NCI-H2029 treated with DMSO at 0.1 percent for 48 hours (cell line): Measurements from ENCODE around the gene VPS39.

Source experiments
- DNase-seq: peaks from one replicate; lab custom pipeline; 2025; lab: John Stamatoyannopoulos, UW

The VPS39 gene

GRCh38 chr15:42198516-42198915 is 9.6 kb downstream of the VPS39 start:
- DNase-seq = no peak

DNA sequence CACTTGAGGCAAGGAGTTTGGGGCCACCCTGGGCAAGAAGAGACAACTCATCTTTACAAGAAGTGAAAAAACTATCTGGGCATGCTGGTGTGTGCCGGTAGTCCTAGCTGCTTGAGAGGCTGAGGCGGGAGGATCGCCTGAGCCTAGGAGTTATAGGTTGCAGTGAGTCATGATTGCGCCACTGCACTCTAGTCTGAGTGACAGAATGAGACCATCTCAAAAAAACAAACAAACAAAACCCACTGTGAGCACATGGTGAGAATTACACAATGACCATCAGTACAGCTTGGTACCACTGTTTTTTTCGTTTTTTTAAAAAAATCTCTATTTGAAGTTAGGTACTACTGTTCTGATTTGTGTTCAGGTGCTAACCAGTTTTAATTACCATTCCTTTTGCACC is 13.6 kb downstream of the VPS39 start:
- no peak for DNase-seq

DNA sequence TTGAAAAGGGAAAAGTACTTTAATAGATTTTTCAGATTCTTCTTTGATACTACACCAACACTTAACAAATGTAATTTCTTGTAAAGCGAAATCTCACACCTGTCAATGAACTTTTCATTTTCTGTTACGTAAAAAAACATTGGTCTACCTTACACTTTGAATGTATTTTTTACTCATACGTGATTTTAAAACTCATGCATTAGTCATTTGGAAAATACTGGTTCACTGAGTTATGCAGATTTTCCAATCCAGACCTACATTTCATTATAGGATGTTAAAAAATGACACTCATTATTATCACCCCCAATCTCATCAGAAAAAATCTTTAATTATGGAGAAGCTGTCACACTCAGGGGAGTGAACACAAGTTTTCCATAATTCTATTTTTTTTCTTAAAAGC is 14.7 kb downstream of the VPS39 start:
- DNase-seq = no peak

GRCh38 chr15:42191610-42192346 is 16.3 kb downstream of the VPS39 start:
- DNase-seq = no peak

DNA sequence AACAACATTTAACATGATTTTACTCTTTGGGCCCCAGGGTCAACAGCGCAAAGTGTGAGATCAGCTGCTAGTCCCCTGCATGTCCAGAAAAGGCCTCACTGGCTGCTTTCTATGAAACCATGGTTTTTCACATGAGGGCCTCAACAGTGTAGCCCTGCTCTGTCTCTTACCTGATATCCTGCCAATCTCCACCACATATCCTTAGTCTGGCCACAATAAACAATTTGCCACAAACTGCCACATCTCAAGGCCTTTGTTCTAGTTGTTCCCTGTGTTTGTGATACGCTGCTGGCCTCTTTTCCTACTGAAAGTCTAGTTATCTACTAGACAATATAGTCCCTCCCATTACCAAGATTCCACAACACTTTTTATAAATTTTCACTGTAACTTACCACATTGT is 17.7 kb downstream of the VPS39 start:
- no peak for DNase-seq

DNA sequence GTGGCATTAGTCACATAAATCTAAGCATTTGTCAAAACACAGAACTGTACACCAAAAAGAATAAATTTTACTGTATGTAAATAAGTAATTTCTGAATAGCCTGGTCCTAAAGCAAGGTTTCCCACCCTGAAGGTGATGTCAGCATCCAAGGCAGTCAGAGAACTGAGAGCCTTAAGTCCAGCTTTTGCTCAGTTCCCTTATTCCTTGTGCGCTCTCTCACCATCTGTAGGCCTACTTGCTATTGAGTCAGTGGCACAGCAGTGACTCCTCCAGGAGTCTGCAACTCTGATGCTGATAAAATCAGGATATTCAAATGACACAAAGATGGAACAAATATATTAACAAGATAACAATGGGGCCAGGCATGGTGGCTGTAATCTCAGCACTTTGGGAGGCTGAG is 22.3 kb downstream of the VPS39 start:
- DNase-seq = no peak

DNA sequence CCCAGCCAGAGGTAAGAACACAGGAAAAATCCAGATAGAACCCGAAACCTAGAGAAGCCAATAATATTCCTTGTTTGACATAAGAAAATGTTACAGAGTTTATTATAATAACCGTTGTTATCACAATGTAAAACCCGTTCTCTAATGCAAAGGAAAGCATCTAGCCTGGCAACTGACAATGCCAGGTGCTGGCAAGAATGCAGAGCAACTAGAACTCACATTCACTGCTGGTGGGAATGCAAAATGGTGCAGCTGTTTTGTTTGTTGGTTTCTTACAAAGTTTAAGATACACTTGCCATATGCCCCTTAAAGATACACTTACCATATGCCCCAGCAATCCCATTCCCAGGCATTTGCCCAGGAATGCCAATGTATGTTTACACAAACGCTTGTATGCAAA is 23.4 kb downstream of the VPS39 start:
- no peak for DNase-seq

GRCh38 chr15:42184296-42184695 is 23.8 kb downstream of the VPS39 start:
- no peak for DNase-seq

DNA sequence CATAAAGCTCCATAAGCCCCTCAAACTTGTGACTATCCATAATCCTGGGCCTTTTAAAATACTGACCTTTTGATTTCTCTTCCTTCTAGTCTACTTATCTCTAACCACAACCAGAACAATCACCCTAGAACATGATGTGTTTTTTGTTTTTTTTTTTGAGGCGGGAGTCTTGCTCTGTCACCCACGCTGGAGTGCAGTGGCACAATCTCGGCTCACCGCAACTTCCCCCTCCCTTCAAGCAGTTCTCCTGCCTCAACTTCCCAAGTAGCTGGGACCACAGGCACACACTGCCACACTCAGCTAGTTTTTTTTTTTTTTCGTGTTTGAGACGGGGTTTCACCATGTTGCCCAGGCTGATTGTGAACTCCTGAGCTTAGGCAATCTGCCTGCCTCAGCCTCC is 25.1 kb downstream of the VPS39 start:
- DNase-seq = no peak

DNA sequence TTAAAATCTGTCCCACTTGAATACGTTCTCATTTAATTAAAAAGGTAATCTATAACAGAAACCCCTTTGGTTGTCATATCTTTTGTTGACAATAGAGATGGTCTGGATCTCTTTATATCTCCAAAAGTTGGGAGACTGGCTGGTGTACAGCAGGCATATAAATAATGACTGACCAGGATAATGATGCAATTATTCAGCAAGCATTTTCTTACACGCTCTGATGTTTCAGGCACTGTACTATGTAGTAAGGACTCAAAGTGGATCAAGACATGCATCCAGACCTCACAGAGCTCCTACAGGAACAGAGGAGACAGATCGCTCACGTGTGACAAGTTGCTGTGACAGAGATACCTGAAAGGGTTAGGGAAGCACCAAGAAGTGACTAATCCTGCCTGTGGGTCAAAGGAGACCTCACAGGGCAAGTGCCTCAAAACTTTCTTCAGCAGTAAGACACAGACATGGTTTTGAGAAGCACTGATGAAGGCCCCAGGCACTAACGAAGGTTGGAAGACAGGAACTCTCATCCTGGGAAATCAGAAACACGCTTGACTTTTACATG is 25.7 kb downstream of the VPS39 start:
- DNase-seq = no peak

- DNase-seq = no peak
Measured at GRCh38 chr15:42178056-42178455, 30.0 kb downstream of the VPS39 start.

GRCh38 chr15:42175671-42176070 is 32.4 kb downstream of the VPS39 start:
- no peak for DNase-seq

DNA sequence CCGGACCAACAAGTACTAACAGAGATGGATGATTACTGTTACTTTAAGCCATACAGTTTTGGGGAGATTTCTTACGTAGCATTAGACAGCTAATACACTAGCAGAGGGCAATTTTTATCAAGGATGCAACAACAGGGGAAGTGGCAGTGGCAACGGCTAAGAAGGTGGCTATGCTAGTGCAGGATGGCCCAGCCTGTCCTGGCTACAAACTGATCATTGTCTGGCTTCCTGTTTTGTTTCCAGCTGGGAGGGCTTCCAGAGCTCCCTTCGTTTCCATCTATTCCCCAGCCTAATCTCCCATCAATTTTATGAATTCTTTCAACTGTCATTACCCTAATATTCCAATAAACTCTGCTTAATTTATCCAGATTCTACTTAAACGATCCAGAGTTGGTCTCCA is 35.6 kb downstream of the VPS39 start:
- DNase-seq = no peak

DNA sequence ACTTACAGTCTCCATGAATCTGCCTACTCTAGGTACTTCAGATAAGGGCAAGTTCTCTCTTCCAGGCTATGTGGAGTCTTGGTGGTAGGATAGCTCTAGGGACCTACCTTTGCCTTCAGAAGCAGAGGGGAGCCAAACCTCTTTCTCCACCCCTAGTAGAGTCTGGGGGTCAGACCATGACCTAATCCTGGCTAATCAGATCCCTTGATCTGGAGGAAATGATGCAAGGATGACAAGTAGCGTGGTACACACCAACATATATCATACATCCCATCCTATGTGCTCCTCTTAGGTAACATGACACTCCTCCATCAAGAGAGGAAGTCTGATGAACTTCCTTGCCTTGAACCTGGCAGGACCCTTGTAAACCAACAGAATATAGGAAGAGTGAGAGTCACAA is 36.3 kb downstream of the VPS39 start:
- no peak for DNase-seq

DNA sequence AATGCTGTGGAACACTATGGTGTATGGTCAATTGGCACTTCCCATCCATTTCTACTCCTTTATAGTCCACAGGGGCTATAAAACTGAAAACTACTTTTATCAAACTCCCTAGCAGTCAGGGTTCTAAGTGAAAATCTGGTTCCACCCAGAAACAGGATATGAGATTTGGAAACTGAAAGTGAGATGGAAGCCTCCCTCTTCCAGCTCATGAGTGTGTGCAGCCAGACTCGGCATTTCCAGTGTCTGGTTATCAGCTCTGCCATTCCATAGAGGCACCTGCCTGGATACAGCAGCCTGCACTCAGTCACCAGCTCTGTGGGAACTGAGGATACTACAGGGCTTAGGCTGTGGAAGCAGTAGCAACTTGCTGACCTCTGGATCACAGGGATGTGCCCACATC is 37.0 kb downstream of the VPS39 start:
- DNase-seq = no peak

- no peak for DNase-seq
Measured at GRCh38 chr15:42166225-42166940, 41.7 kb downstream of the VPS39 start.

DNA sequence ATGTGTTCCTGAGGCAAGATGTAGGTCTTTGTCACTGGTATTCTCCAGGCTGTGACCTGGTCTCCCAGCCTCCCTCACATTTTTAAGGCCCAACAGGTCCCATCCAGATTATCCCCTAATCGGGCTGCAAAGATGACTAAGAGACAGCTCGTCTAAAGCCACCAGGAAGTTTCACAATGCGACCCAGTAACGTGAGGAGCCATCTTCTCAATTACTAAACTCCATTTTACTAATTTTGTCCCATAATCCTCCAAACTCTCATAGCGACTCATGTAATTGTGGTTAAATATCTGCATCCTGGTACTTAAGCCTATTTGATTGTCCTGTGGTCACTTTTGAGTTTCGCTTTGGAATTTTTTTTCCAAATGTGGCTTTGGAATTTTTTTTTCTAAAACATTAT is 43.0 kb downstream of the VPS39 start:
- DNase-seq = no peak

DNA sequence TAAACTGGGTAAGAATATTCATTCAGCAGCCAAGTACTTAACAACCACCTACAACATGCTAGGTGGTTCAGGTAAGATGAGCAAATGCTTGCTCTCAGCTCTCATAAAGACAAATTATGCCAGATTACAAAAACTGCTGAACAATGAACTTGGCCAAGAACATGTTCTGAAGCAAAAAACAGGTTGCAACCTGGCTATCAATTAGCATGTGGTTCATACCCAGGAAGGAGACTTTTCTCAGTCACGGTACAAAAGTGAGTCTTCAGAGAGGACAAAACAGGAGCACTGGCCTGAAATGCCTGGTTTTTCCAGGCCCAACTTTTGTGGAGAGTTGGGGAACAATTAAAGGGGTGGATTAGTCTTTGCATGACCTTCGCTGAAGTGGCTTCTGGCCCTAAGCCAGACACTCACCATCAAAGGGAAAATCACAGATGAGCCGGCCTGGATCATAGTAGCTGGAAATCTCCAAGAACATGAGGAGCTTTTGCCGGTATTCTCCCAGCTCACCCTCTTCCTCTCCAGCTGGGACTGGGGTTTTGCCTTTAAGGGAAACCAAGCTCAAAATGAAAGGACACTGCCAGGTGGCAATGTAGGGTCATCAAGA is 44.1 kb downstream of the VPS39 start:
- DNase-seq = no peak

DNA sequence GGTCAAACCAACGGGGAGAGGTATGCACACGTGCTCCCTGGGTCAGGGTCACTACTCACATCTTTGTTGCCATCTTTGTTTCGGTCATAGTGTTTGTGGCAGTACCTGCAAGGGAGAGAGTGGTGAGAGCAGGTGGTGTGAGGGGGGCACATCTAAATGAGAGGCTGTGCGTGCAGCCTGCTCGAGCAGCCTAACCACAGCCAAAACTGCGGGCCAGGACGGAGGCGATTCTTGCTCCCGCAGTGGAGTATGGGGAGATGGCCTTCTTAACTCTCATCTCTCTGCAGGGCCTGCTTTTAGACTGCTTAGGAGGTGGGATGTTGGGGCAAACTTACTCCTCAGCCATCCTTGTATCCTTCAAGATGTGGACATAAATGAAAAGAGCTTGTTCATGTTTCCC is 44.8 kb downstream of the VPS39 start:
- no peak for DNase-seq

- no peak for DNase-seq
Measured at GRCh38 chr15:42160136-42160535, 48.0 kb downstream of the VPS39 start.

GRCh38 chr15:42159381-42160015 is 48.6 kb downstream of the VPS39 start:
- DNase-seq = no peak

DNA sequence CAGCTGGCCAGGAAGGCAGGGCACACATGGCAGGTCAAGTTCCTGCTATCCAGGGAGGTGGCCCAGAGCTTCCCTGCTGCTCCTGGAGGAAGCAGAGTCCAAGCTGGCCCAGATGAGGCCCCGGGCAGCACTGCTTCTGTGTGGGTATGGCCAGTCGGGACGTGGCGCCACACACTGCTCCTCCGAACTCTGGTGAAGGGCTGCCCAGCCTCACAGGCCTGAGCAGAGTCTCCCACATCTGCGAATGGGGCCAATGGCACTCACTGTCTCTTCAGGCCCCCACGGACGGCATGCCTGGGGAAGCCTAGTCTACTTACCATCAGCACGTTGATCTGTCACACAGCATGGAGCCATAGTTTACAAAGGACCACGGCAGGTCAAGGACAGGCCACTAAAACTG is 49.2 kb downstream of the VPS39 start:
- DNase-seq = no peak
